ENCODE results near the gene TAF8.

TAF8 gene

GRCh38 chr6:42133926-42134325, 83.6 kb downstream of the TAF8 start:
- TF ChIP-seq CTCF (IDR thresholded peaks at IDR 0.05), result no peak

GRCh38 chr6:42135161-42135560, 84.8 kb downstream of the TAF8 start:
- TF ChIP-seq CTCF (IDR thresholded peaks at IDR 0.05), result no peak

DNA sequence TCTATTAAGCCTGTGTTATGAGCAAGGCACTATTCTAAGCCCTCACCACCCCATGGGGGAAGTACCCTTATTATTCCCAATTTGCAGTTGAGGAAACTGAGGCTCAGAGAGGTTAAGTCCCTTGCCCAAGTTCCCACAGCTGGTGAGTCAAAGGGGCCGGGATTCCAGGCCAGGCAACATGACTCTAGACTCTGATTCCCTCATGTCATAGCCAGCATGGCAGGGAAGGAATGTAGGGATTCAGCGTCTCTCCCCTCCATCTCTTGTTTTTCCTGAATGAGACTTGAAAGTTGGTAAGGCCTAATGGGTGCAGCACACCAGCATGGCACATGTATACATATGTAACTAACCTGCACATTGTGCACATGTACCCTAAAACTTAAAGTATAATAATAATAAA, 85.4 kb downstream of the TAF8 start:
- no peak for TF ChIP-seq CTCF (IDR thresholded peaks at IDR 0.05)

DNA sequence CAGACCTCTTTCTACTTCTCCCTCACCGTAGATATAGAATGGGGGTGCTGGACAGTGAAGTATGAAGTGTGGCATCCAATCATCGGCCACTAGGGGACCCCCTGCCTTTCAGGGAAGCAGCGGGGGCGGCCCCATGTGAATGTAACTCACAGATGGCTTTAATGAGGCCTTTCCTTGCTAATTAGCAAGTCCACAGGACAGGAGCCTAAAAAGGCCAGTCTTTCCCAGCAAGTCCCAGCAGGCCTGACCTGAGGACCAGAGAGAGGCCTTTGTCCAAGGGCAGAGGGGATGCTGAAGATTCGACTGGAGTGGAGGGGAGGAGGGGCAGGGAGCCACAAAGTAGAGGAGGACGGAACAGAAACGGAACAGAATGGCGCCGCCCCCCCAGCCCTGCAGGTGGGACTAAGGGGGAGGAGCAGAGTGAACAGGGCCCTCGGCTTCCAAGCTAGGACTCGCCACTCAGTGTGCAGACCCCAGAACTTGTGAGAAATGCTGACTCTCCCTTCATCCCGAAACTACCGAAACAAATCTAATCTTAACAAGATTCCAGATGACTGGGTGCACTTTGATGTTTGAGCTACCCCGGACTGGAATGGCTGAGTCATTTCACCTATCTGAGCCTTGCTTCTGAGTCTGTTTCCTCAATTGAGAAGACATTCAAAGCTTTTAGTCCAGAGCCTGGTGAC, 86.3 kb downstream of the TAF8 start:
- TF ChIP-seq CTCF (IDR thresholded peaks at IDR 0.05), result peak; percentile 21; the same call in 1 of the 2 replicates
